Astrocyte (in vitro differentiated cells and primary cell): ENCODE results near the gene GINS2.

ENCODE experiments used
- EZH2 ChIP-seq: IDR thresholded peaks from 2 replicates; pipeline ENCODE4 v1.6.1; 2012; ENCODE audit warnings: mild to moderate bottlenecking, low read length, inconsistent platforms; ENCODE audit not compliant: insufficient read depth
- TF ChIP-seq, protein P1 (sequence below): IDR thresholded peaks from 2 replicates; pipeline ENCODE4 v1.5.1; 2011; ENCODE audit warnings: low read depth, mild to moderate bottlenecking, inconsistent platforms, low read length, moderate library complexity; ENCODE audit not compliant: insufficient read depth

DNA sequence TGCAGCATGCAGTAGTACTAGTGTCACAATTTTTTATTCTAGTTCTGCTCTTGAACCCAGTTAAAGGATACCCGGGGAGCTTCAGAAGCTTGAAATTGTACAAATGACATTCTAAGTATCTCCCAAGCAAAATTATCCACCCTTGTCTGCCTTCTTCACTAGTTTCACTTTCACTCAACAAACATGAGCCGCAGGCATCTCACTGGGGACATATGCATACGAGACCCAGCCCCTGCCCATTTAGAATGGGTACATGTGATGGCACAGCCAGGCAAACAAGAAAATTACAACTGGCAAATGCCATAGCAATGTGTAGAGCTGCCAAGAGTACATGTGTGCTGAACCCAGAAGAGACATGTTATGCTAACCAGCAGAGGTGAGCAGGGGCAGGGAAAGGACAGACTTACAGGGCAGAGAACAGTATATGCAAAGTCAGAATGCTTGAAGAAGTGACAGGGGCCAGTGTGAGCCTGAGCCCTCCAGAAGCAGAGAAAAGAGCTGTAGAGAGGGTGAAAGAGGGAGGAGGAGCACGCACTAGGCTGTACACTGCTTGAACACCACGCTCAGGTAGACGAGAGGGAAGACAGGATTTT lies 8.3 kb downstream of the GINS2 start:
- TF ChIP-seq, protein P1, sequence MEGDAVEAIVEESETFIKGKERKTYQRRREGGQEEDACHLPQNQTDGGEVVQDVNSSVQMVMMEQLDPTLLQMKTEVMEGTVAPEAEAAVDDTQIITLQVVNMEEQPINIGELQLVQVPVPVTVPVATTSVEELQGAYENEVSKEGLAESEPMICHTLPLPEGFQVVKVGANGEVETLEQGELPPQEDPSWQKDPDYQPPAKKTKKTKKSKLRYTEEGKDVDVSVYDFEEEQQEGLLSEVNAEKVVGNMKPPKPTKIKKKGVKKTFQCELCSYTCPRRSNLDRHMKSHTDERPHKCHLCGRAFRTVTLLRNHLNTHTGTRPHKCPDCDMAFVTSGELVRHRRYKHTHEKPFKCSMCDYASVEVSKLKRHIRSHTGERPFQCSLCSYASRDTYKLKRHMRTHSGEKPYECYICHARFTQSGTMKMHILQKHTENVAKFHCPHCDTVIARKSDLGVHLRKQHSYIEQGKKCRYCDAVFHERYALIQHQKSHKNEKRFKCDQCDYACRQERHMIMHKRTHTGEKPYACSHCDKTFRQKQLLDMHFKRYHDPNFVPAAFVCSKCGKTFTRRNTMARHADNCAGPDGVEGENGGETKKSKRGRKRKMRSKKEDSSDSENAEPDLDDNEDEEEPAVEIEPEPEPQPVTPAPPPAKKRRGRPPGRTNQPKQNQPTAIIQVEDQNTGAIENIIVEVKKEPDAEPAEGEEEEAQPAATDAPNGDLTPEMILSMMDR = no peak
- TF ChIP-seq EZH2 = no peak
